Inferior parietal cortex (tissue), 1 donor: Measurements from ENCODE around the gene SLC39A12.

Experiments
- DNase-seq: peaks from one replicate; pipeline ENCODE4 v3.0.0-alpha.2; 2016; ENCODE audit errors: extremely low spot score

Gene SLC39A12

GRCh38 chr10:18056583-18056982, 104.9 kb downstream of the SLC39A12 start:
- no peak for DNase-seq

- no peak for DNase-seq
These were observed 108.3 kb downstream of the SLC39A12 start for GRCh38 chr10:18059826-18060559.

- DNase-seq = no peak
These were observed 115.2 kb downstream of the SLC39A12 start for GRCh38 chr10:18066947-18067346.

- DNase-seq = no peak
These were observed 116.7 kb downstream of the SLC39A12 start for GRCh38 chr10:18068401-18068800.

- DNase-seq = no peak
These were observed 119.9 kb downstream of the SLC39A12 start for GRCh38 chr10:18071591-18071990.

GRCh38 chr10:18073314-18073713, 121.6 kb downstream of the SLC39A12 start:
- no peak for DNase-seq

- DNase-seq = no peak
These were observed 124.2 kb downstream of the SLC39A12 start for GRCh38 chr10:18075881-18076280.

GRCh38 chr10:18079665-18080295, 128.1 kb downstream of the SLC39A12 start:
- DNase-seq = no peak

- no peak for DNase-seq
These were observed 130.7 kb downstream of the SLC39A12 start for GRCh38 chr10:18082381-18082780.

GRCh38 chr10:18085855-18086254, 134.1 kb downstream of the SLC39A12 start:
- DNase-seq = no peak

GRCh38 chr10:18086746-18087145, 135.0 kb downstream of the SLC39A12 start:
- no peak for DNase-seq

- no peak for DNase-seq
These were observed 135.6 kb downstream of the SLC39A12 start for GRCh38 chr10:18087355-18087754.
